Measurements from ENCODE around the gene FIBCD1. TPM values are rescaled to one million over a fixed set of nuclear protein-coding genes. Genes with fewer than 3 reads are reported as not detected.

Gene FIBCD1
- total and polyA plus RNA-seq, 2 of the 8 experiments (the other 6 are each of a cell fraction or from before 2014, with no cell fraction given), result 6.1 to 8.8 TPM

- no peak overlapping the region for H3K9ac ChIP-seq (replicated peaks in 1 of 4; ENCODE audit: extremely low read depth in 1 of 4, low read depth in 3 of 4, low read length in 3 of 4)
- H3K79me2 ChIP-seq (ENCODE audit: control insufficient read depth in 1 of 2, insufficient read depth in 2 of 2, low read length in 2 of 2), result peaks cover 2 to 34% of the 10 kb centered on the region in 2 experiments; a peak in 3 of 4 replicates
- H2BK5ac ChIP-seq (ENCODE audit: low read depth, low read length), result no peak overlapping the region
- H3K27ac ChIP-seq (ENCODE audit: low read depth, low read length), result no peak overlapping the region
- CTCF ChIA-PET (ENCODE audit: partially characterized antibody), result interaction anchor here (0.6 to 12.4 kb wide), 23 partner anchors 8 to 1602 kb away, joined by 3 to 317 read pairs (median 5); partner anchors contain the start of gene EXOSC2
- H3K36me3 ChIP-seq (ENCODE audit: control insufficient read depth in 2 of 4, insufficient read depth in 4 of 4, low read length in 3 of 4), result peaks cover 8 to 24% (median 11%) of the 10 kb centered on the region in 4 experiments
- H4K8ac ChIP-seq (ENCODE audit: extremely low read depth, insufficient read depth, low read length), result no peak overlapping the region
- no peak overlapping the region for H3K18ac ChIP-seq (ENCODE audit: extremely low read depth, low read length)
- H3K56ac ChIP-seq (replicated peaks; ENCODE audit: insufficient read length, low read depth, low read length), result no peak overlapping the region
- H3K14ac ChIP-seq (ENCODE audit: insufficient read length), result no peak overlapping the region
- no peak overlapping the region for H2AK5ac ChIP-seq (ENCODE audit: low read depth, low read length)
- no peak overlapping the region for H3K4me3 ChIP-seq (ENCODE audit: extremely low read depth in 1 of 4, insufficient read depth in 2 of 4, low read depth in 3 of 4, low read length in 4 of 4)
- 0 out of 7 replicates have a peak, but pooled peaks cover 0 to 3% (median 0%) of the 10 kb centered on the region in 4 experiments for H3K4me1 ChIP-seq (replicated peaks in 1 of 4; ENCODE audit: control insufficient read depth in 3 of 4, insufficient read depth in 4 of 4, low read length in 3 of 4)
- no peak for FAIRE-seq
- H3K79me1 ChIP-seq (ENCODE audit: low read depth, low read length), result 0 out of 2 replicates have a peak, but pooled peaks cover 2% of the 10 kb centered on the region
- no peak overlapping the region for H4K5ac ChIP-seq (ENCODE audit: insufficient read length, low read depth, low read length)
- DNase-seq (ENCODE audit: low read depth in 1 of 2, low spot score in 2 of 2), result no peak
- no peak overlapping the region for H2AFZ ChIP-seq (ENCODE audit: low read length)
- H2BK12ac ChIP-seq (ENCODE audit: low read depth, low read length), result no peak overlapping the region
- H3K4ac ChIP-seq (replicated peaks; ENCODE audit: insufficient read length, low read depth, low read length), result no peak overlapping the region
- POLR2A ChIA-PET (ENCODE audit: partially characterized antibody), result interaction anchor here (1.6 to 2.7 kb wide), 3 partner anchors 153 to 161 kb away, joined by 6 to 11 read pairs (median 6); no protein-coding TSS in a partner anchor
- no peaks in the 10 kb centered on the region for H3K9me3 ChIP-seq (ENCODE audit: insufficient read depth in 2 of 2, low read depth in 1 of 2, low read length in 1 of 2)
- 93% methylated on average over 8 of the region's 8 CpGs; no CpG with 5 or more reads in 1 of the 2 experiments for WGBS, 2 experiments (ENCODE audit: extremely low coverage in 1 of 2, insufficient coverage in 1 of 2, insufficient read length in 1 of 2, insufficient replicate concordance in 2 of 2, low coverage in 1 of 2, low lambda C conversion rate in 2 of 2, missing lambda C conversion rate in 1 of 2)
- no peak overlapping the region for H3K23ac ChIP-seq (ENCODE audit: insufficient read length)
- no peak overlapping the region for H4K91ac ChIP-seq (replicated peaks; ENCODE audit: insufficient read length, low read length)
- H2BK15ac ChIP-seq (ENCODE audit: low read length), result no peak overlapping the region
- peaks cover 15 to 26% of the 10 kb centered on the region in 2 experiments for H4K20me1 ChIP-seq (replicated peaks in 1 of 2; ENCODE audit: control insufficient read depth in 1 of 2, insufficient read depth in 2 of 2, low read length in 2 of 2)
- no peak overlapping the region for H3K4me2 ChIP-seq (ENCODE audit: insufficient read depth in 1 of 2, low read depth in 2 of 2, low read length in 2 of 2)
- H3K23me2 ChIP-seq (ENCODE audit: low read depth, low read length), result no peaks in the 10 kb centered on the region
- H3K27me3 ChIP-seq (replicated peaks in 1 of 4; ENCODE audit: control insufficient read depth in 3 of 4, extremely low read depth in 1 of 4, insufficient read depth in 3 of 4, low read length in 3 of 4), result no peaks in the 10 kb centered on the region
- no peak overlapping the region for H2BK120ac ChIP-seq (replicated peaks; ENCODE audit: low read depth, low read length)
- no peak overlapping the region for H2BK20ac ChIP-seq (ENCODE audit: low read length)
- TF ChIP-seq GTF2F1 (IDR thresholded peaks at IDR 0.05; ENCODE audit: borderline replicate concordance, low read depth, low read length) (no peak), YY1 (IDR thresholded peaks at IDR 0.05; ENCODE audit: low read depth, low read length) (no peak), RNF2 (IDR thresholded peaks at IDR 0.05; ENCODE audit: borderline replicate concordance, low read depth, low read length, missing control alignments, poor library complexity, severe bottlenecking) (no peak), ASH2L (IDR thresholded peaks at IDR 0.05; ENCODE audit: low read length) (no peak), GABPA (IDR thresholded peaks at IDR 0.05; ENCODE audit: borderline replicate concordance, insufficient read depth, low read length) (no peak), HDAC6 (IDR thresholded peaks at IDR 0.05; ENCODE audit: low read depth, low read length) (no peak)
- TF ChIP-seq, protein P1, sequence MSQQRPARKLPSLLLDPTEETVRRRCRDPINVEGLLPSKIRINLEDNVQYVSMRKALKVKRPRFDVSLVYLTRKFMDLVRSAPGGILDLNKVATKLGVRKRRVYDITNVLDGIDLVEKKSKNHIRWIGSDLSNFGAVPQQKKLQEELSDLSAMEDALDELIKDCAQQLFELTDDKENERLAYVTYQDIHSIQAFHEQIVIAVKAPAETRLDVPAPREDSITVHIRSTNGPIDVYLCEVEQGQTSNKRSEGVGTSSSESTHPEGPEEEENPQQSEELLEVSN (IDR thresholded peaks at IDR 0.05), result no peak
These were observed 76.8 kb downstream of the FIBCD1 start for GRCh38 chr9:130862217-130862616.
